HG03442 (cell line): ENCODE measurements around the gene CRY2.

Source experiments
- ATAC-seq: cut with Tn5 transposase; IDR thresholded peaks from one replicate; pipeline ENCODE4 v1.9.1; 2021; ENCODE audit warnings: mild to moderate bottlenecking, moderate library complexity; ENCODE audit not compliant: unreplicated experiment

Gene CRY2

GRCh38 chr11:45876401-45876800, 29.1 kb downstream of the CRY2 start:
- ATAC-seq: no peak

- no peak for ATAC-seq
Observed at GRCh38 chr11:45877221-45877620, 29.9 kb downstream of the CRY2 start.

DNA sequence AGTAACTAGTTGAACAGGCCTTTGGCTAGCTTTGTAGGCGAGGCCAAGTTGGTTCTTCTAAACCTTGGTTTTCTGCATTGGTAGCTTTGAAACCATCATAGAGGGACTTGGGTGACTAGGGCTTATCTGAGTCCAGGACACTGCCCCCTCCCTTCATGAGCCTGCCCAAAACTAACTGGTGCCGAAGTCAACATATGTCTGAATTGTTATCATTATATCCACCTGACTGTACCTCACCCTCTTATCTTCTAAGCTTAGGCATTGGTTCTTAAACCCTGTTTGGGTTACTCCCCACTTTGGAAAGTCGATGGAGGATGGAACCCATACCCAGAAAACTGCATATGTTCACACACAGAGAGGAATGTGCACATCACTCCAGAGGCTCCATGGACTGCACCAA, 30.6 kb downstream of the CRY2 start:
- no peak for ATAC-seq

- no peak for ATAC-seq
Observed at GRCh38 chr11:45879803-45880686, 32.8 kb downstream of the CRY2 start.

GRCh38 chr11:45880772-45881570, 33.7 kb downstream of the CRY2 start:
- ATAC-seq: no peak

GRCh38 chr11:45881708-45882368, 34.6 kb downstream of the CRY2 start:
- ATAC-seq: no peak

- no peak for ATAC-seq
Observed at GRCh38 chr11:45884596-45885185, 37.4 kb downstream of the CRY2 start.

- peak; percentile 53 for ATAC-seq
Observed at GRCh38 chr11:45885274-45885920, 38.1 kb downstream of the CRY2 start, which contains the start of gene MAPK8IP1. Gene MAPK8IP1 (plus strand): TSS chr11:45885651. CDS start chr11:45885821, 170 bp downstream.

DNA sequence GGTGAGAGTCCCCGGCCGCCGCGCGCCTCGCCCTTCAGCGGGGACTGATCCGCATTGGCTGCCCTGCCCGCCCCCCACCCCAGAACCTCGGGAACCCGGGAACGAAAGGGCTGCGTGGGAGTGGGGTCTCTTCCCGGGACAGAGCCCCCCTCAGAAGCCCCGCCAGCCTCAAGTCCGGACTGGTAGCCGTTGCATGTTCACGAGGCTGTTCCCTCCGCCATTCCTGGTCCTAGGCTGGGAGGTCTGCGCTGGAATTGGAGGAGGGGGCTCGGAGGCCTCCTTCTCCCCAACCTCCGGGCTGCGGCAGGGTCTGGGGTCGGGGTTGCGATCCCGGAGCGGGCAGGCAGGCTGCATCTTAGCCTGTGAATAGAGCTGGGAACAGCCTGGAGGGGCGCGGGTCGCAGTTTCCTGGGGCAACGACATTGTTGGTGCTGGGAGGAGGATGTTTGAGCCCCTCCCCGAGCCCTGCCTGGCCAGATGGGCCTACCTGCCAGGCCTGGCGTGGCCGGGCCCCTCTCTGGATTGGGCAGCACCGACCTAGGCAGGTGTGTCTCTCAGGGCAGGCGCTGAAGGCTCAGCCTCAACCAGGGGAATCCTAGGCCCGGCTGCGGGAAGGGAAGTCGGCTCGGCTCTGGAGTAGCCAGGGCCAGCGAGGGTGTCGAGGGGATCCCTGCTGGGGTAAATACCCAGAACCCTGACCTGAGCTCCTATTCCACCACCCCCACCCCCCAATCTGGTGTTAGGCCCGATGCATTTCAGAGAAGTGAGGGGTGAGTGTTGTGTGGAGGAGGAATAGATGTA, 38.8 kb downstream of the CRY2 start:
- no peak for ATAC-seq

GRCh38 chr11:45886816-45887520, 39.7 kb downstream of the CRY2 start:
- no peak for ATAC-seq

DNA sequence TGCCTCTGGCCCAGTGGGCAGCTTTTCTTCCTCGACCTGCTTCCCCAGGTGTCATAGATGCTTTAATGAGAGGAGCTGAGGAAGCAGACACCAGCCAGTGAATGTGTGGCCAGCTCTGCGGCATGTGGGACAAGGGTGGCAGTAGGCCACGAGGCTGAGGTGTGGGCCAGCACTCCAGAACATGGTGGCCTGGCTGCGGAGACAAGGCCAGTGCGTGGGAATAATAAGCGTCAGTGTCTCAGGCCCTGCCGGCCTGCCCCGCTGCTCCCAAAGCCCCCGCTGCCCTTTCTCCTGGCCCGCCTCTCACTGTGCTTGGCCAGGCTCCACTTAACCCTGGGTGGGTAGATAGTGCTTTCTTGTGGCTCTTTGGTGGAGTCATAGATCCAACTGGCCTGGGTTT, 40.3 kb downstream of the CRY2 start:
- ATAC-seq: no peak

DNA sequence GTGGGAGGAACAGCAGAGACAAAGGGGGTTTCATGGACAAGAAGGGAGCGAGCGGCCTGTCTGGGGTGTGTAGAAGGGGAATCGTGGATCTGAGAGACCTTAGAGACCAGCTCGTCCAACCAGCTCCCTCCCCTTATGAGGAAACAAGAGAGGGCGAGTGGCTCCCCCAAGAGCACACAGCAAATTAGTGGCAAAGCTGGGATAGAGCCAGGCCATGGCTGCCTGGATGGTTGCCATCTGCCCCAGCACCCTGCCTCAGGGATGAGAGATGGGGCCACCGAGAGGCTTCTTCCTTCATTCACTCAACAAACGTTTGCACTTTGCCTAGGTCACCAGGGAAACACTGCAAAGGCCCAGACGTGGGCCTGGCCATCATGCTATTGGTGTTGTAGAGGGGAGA, 42.3 kb downstream of the CRY2 start:
- no peak for ATAC-seq

- ATAC-seq: no peak
Observed at GRCh38 chr11:45889966-45890365, 42.7 kb downstream of the CRY2 start.

GRCh38 chr11:45890886-45891550, 43.7 kb downstream of the CRY2 start:
- ATAC-seq: no peak

GRCh38 chr11:45892856-45893255, 45.6 kb downstream of the CRY2 start:
- no peak for ATAC-seq

DNA sequence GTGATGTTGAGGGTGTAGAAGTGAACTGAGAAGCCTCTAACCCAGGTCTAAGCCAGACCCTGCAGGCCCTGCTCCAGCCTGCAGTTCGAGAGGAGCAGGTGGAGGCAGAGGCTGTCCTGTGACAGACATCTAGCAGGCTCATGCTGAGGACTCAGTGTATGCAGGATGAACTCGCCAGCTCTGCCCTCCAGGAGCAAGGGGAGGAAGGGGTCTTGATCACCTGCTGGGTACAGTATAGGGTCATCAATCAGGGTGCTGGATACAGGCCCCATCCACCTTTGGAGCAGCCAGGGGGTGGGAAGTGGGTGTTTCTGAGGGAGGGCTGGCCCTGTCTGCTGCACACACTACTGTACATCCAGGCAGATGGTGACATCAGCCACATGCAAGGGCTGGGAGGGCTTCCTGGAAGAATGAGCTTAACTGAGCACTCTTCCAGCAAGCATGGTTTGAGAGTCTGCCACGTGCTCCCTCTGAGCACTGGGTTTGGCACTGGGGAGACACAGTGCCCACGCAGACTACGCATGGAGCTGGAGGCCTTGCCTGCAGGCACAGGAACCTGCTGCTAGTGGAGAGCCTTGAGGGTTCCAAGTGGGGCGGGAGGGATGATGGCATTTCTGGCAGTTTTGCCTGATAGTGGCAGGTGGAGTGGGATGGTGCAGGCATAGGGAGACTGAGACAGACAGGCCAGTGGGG, 47.4 kb downstream of the CRY2 start:
- no peak for ATAC-seq

- ATAC-seq: no peak
Observed at GRCh38 chr11:45895553-45896259, 48.4 kb downstream of the CRY2 start.
